Central memory CD8-positive, alpha-beta T cell (primary cell): ENCODE results near the gene FAM240B.

Source experiments
- ATAC-seq: fragments of 150-1000 bp; cut with Tn5 transposase; replicated peaks from 2 replicates; pipeline ENCODE4 v1.10.0; 2022; ENCODE audit warnings: mild to moderate bottlenecking, moderate FRiP score, moderate number of reproducible peaks; ENCODE audit not compliant: poor library complexity, severe bottlenecking; ENCODE audit errors: extremely low read depth
- DNase-seq, 2 donors: peaks; one replicate each; pipeline ENCODE4 v3.0.0; 2021; ENCODE audit warnings: low spot score in 2 of 2
- H3K27ac Mint-ChIP-seq: one replicate; pipeline ENCODE4 v1.8.0; 2022; ENCODE audit warnings: low read depth, mild to moderate bottlenecking, moderate library complexity, mixed read lengths
- H3K27me3 Mint-ChIP-seq: one replicate; pipeline ENCODE4 v1.8.0; 2022; ENCODE audit warnings: mixed read lengths
- H3K36me3 Mint-ChIP-seq: one replicate; pipeline ENCODE4 v1.8.0; 2022; ENCODE audit warnings: mild to moderate bottlenecking, moderate library complexity, mixed read lengths; ENCODE audit not compliant: insufficient read depth
- H3K4me1 Mint-ChIP-seq: one replicate; pipeline ENCODE4 v1.8.0; 2022; ENCODE audit warnings: mixed read lengths
- H3K4me3 Mint-ChIP-seq: one replicate; pipeline ENCODE4 v1.8.0; 2022; ENCODE audit warnings: mild to moderate bottlenecking, moderate library complexity, mixed read lengths
- H3K9me3 Mint-ChIP-seq: one replicate; pipeline ENCODE4 v1.8.0; 2022; ENCODE audit warnings: mixed read lengths

Gene FAM240B

GRCh38 chr9:38677660-38678303, 42.2 kb downstream of the FAM240B start:
- no peak for DNase-seq
- Mint-ChIP-seq H3K9me3 (no peaks in the 10 kb centered on the region), H3K4me1 (no peaks in the 10 kb centered on the region), H3K36me3 (no peaks in the 10 kb centered on the region), H3K27ac (no peak overlapping the region), H3K4me3 (no peak overlapping the region), H3K27me3 (peaks cover 21% of the 10 kb centered on the region)
- no peak for ATAC-seq

DNA sequence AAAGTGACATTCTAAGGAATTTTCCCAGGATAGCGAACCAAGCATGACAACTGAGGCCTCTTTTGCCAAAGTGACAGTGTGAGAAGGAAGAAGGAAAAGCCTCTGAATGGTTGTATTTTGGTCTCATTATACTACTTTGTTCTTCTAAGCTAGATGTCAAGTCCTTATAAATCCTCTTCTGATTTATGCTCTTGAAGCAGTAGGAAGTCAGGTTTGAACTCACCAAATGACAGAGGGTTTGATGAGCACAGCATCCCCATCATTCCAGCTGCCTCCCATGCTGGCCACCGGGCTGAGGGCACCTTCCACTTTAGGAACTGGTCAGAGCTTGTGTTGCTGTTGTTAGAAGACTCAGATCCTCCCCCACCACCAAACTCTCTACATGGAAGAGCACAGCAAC, 44.1 kb downstream of the FAM240B start:
- DNase-seq (no peak), ATAC-seq (no peak)
- Mint-ChIP-seq H3K4me3 (no peak overlapping the region), H3K27ac (no peak overlapping the region), H3K4me1 (no peaks in the 10 kb centered on the region), H3K9me3 (no peaks in the 10 kb centered on the region), H3K36me3 (no peaks in the 10 kb centered on the region), H3K27me3 (peaks cover 21% of the 10 kb centered on the region)

GRCh38 chr9:38675211-38675610, 44.7 kb downstream of the FAM240B start:
- Mint-ChIP-seq H3K4me1 (no peaks in the 10 kb centered on the region), H3K4me3 (no peak overlapping the region), H3K27ac (no peak overlapping the region), H3K36me3 (no peaks in the 10 kb centered on the region), H3K27me3 (peaks cover 21% of the 10 kb centered on the region), H3K9me3 (no peaks in the 10 kb centered on the region)
- DNase-seq (no peak), ATAC-seq (no peak)

DNA sequence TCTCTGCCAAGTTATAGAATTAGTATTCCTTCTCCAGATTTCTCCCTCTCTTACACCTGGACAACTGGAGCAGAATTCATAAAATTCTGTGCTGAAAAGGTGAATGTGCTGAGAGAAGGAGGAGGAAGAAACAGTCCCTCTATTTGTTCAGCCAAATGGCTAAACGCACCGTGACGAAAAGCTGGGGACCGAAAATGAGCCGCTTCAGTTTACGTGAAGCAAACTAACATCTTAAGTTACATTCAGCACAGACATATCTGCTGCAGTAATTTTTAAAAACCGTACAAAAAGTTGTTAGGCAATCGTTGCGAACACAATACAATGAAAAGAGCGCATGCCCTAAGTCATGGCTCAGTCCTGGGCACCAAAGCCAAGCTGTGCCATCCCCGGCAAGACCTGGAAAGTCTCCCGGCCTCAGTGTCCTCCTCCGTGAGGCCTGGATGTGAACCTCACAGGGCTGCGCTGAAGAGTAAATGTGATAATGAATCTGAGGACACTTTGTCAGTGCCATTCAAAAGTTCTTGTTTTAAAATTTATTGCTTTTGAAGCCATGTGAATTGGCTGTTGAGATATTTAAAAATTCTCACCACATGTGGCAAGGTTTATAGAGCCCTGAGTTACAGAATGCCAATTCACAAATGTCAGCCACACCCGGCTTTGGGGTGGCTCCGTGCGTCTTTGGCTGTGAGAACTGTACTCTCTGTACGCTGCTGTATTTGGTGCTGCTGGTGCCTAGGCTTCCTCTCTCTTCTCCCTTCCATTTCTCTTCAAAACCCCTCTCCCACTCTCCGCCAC, 46.3 kb downstream of the FAM240B start:
- no peak overlapping the region for H3K27ac Mint-ChIP-seq
- H3K4me3 Mint-ChIP-seq: no peak overlapping the region
- no peaks in the 10 kb centered on the region for H3K9me3 Mint-ChIP-seq
- peaks cover 33% of the 10 kb centered on the region for H3K27me3 Mint-ChIP-seq
- no peaks in the 10 kb centered on the region for H3K4me1 Mint-ChIP-seq
- H3K36me3 Mint-ChIP-seq: no peaks in the 10 kb centered on the region
- DNase-seq (no peak), ATAC-seq (no peak)

GRCh38 chr9:38671748-38672147, 48.2 kb downstream of the FAM240B start:
- Mint-ChIP-seq H3K27ac (no peak overlapping the region), H3K9me3 (no peaks in the 10 kb centered on the region), H3K27me3 (peaks cover 33% of the 10 kb centered on the region), H3K36me3 (no peaks in the 10 kb centered on the region), H3K4me3 (no peak overlapping the region), H3K4me1 (no peaks in the 10 kb centered on the region)
- no peak for DNase-seq
- ATAC-seq: no peak

GRCh38 chr9:38671372-38671731, 48.6 kb downstream of the FAM240B start:
- H3K4me1 Mint-ChIP-seq: no peaks in the 10 kb centered on the region
- no peaks in the 10 kb centered on the region for H3K36me3 Mint-ChIP-seq
- H3K9me3 Mint-ChIP-seq: no peaks in the 10 kb centered on the region
- ATAC-seq (no peak), DNase-seq (no peak)
- H3K27ac Mint-ChIP-seq: no peak overlapping the region
- H3K27me3 Mint-ChIP-seq: peaks cover 32% of the 10 kb centered on the region
- no peak overlapping the region for H3K4me3 Mint-ChIP-seq

DNA sequence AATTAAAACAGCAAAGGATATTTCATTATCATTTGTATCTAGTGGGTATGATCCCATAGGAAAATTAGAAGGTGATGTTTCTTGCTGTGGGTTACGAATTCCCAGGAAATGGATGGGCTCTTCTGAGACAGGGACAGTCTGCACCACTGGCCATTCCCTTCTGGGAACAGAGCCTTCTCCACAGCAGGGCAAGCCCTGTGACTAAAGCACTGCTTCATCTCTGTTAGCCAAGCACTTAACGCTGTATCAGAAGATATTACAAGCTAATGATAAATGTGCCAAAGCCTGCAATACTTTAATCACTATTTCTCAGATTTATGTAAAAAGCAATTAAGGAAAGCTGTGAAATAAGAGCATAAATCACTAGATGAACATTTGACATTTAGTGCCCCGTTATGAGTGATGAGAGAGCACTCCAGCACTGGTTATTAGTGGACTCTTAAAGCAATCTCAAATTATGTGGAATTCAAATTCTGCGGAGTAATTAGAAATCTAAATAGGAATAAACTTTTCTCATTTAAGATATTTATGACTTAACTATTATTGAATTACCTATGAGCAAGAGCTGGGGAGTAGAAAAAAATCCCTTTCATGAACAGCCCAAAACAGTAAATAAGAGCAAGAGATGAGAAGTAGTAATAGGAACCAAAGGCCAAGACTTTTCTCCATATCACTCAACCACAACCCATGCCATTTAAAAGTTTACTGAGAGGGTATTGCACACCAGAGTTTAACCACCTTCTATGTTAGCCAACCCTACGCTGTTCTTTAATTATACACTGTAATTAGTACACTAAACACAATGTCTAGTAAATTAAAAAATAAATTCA, 49.2 kb downstream of the FAM240B start:
- H3K27me3 Mint-ChIP-seq: peaks cover 32% of the 10 kb centered on the region
- no peak overlapping the region for H3K27ac Mint-ChIP-seq
- ATAC-seq (no peak), DNase-seq (no peak)
- H3K9me3 Mint-ChIP-seq: no peaks in the 10 kb centered on the region
- no peaks in the 10 kb centered on the region for H3K4me1 Mint-ChIP-seq
- no peaks in the 10 kb centered on the region for H3K36me3 Mint-ChIP-seq
- H3K4me3 Mint-ChIP-seq: no peak overlapping the region

GRCh38 chr9:38668791-38669466, 51.0 kb downstream of the FAM240B start:
- DNase-seq (no peak), ATAC-seq (no peak)
- H3K27me3 Mint-ChIP-seq: peaks cover 39% of the 10 kb centered on the region
- H3K4me3 Mint-ChIP-seq: no peak overlapping the region
- H3K9me3 Mint-ChIP-seq: no peaks in the 10 kb centered on the region
- H3K36me3 Mint-ChIP-seq: no peaks in the 10 kb centered on the region
- no peak overlapping the region for H3K27ac Mint-ChIP-seq
- H3K4me1 Mint-ChIP-seq: no peaks in the 10 kb centered on the region

GRCh38 chr9:38662763-38663593, 57.0 kb downstream of the FAM240B start:
- Mint-ChIP-seq H3K27me3 (peaks cover 75% of the 10 kb centered on the region), H3K27ac (no peak overlapping the region), H3K9me3 (no peaks in the 10 kb centered on the region), H3K36me3 (no peaks in the 10 kb centered on the region), H3K4me3 (no peak overlapping the region), H3K4me1 (no peaks in the 10 kb centered on the region)
- ATAC-seq (no peak), DNase-seq (no peak)

DNA sequence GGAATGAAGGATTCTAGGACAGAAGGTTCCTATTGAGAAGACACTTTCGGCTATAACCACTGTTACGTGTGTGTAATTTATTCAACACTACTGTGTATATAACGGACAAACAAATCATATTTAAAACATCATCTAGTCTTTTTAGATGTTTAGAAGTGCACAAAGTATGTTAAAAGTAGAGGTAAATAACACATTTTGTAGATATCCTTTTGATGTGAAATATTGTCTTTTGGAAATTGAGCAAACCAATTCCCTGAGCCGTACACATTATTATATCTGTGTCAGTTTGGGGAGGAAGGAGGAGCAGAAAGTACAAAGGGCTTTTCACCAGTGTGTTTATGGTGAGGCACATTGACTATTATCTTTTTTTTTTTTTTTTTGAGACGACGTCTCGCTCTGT, 60.4 kb downstream of the FAM240B start:
- no peak for ATAC-seq

DNA sequence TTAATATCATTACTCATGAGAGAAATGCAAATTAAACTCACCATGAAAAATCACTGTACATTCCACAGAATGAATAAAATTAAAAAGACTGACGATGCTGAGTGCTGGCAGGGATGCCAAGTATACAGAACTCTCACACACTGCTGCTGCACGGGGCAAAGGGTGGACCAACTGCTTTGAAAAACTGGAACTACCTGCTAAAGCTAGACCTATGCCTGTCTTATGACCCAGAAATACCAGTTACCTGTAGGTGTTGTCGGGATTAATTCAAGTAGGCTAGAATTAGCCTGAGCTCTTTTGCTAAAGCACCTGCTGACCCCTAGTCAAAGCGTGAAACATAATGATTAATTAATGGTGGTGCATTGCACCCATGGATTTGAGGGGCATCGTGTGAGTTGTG, 63.0 kb downstream of the FAM240B start:
- no peaks in the 10 kb centered on the region for H3K4me1 Mint-ChIP-seq
- no peaks in the 10 kb centered on the region for H3K9me3 Mint-ChIP-seq
- H3K27me3 Mint-ChIP-seq: peaks cover 76% of the 10 kb centered on the region
- ATAC-seq (no peak), DNase-seq (no peak)
- no peaks in the 10 kb centered on the region for H3K36me3 Mint-ChIP-seq
- no peak overlapping the region for H3K4me3 Mint-ChIP-seq
- H3K27ac Mint-ChIP-seq: no peak overlapping the region

More for the DNA sequence above, 60.4 kb downstream of the FAM240B start:
- Mint-ChIP-seq H3K9me3 (no peaks in the 10 kb centered on the region), H3K27ac (no peak overlapping the region), H3K36me3 (no peaks in the 10 kb centered on the region), H3K4me3 (no peak overlapping the region), H3K27me3 (peaks cover 97% of the 10 kb centered on the region), H3K4me1 (no peaks in the 10 kb centered on the region)
- no peak for DNase-seq

DNA sequence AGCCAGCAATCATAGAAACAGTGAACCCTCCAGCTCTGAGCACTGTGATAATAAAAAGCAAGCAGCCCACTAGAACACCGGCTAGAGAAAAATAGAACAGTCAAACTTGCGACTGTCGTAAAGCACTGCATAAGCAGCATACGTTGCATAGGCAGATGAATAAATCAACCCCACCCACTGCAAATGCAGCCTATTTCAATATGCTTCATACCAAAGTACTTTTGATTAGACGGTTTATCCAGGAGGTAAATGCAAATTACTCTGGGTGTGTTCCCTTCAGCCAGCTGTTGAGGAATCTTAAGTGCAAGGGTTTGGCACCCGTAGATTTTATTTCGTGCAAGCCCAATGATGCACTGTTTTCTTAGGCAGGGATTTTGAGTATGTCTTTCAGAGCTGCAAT, 67.4 kb downstream of the FAM240B start:
- Mint-ChIP-seq H3K27ac (no peak overlapping the region), H3K27me3 (peaks cover 53% of the 10 kb centered on the region), H3K4me1 (no peaks in the 10 kb centered on the region), H3K4me3 (no peak overlapping the region), H3K36me3 (no peaks in the 10 kb centered on the region), H3K9me3 (no peaks in the 10 kb centered on the region)
- no peak for DNase-seq
- ATAC-seq: no peak
